ENCODE results near the gene SELENOS. TPM values are rescaled to one million over a fixed set of nuclear protein-coding genes. Genes with fewer than 3 reads are reported as not detected.

Gene SELENOS
- 62.3 and 73.8 TPM in 2 replicates for total RNA-seq (2012; rRNA removed)

- Histone ChIP-seq H3K4me3 (ENCODE audit: low read length) (peak within 1 kb of the TSS; percentile 83), H3K9me3 (replicated peaks; ENCODE audit: low read length) (no peaks in the 10 kb centered on the region), H3K9ac (ENCODE audit: low read depth, low read length) (peak within 1 kb of the TSS; percentile 92), H3K4me2 (ENCODE audit: low read length) (peak within 1 kb of the TSS; percentile 79), H3K4me1 (ENCODE audit: control insufficient read depth, insufficient read depth, low read length) (peaks cover 11% of the 10 kb centered on the region), H3K36me3 (ENCODE audit: insufficient read depth, low read length) (peaks cover 58% of the 10 kb centered on the region), H3K27me3 (ENCODE audit: control insufficient read depth, insufficient read depth, low read length) (no peaks in the 10 kb centered on the region)
These were observed at the start of gene SELENOS for GRCh38 chr15:101277038-101277822. TSS of gene SELENOS (minus strand) at chr15:101277485. CDS start at chr15:101277417, 68 bp downstream.

- Histone ChIP-seq H3K4me1 (ENCODE audit: control insufficient read depth, insufficient read depth, low read length) (peaks cover 3% of the 10 kb centered on the region), H3K9ac (ENCODE audit: low read depth, low read length) (no peak overlapping the region), H3K36me3 (ENCODE audit: insufficient read depth, low read length) (no peaks in the 10 kb centered on the region), H3K27me3 (ENCODE audit: control insufficient read depth, insufficient read depth, low read length) (peaks cover 45% of the 10 kb centered on the region), H3K4me3 (ENCODE audit: low read length) (no peak overlapping the region), H3K9me3 (replicated peaks; ENCODE audit: low read length) (no peaks in the 10 kb centered on the region), H3K4me2 (ENCODE audit: low read length) (no peak overlapping the region)
These were observed 49.3 kb upstream of the SELENOS start for GRCh38 chr15:101326462-101327146.

GRCh38 chr15:101326026-101326315 lies 48.7 kb upstream of the SELENOS start:
- H3K4me2 ChIP-seq (ENCODE audit: low read length), result no peak overlapping the region
- peaks cover 3% of the 10 kb centered on the region for H3K4me1 ChIP-seq (ENCODE audit: control insufficient read depth, insufficient read depth, low read length)
- no peaks in the 10 kb centered on the region for H3K9me3 ChIP-seq (replicated peaks; ENCODE audit: low read length)
- H3K36me3 ChIP-seq (ENCODE audit: insufficient read depth, low read length), result no peaks in the 10 kb centered on the region
- H3K9ac ChIP-seq (ENCODE audit: low read depth, low read length), result no peak overlapping the region
- H3K27me3 ChIP-seq (ENCODE audit: control insufficient read depth, insufficient read depth, low read length), result peaks cover 44% of the 10 kb centered on the region
- H3K4me3 ChIP-seq (ENCODE audit: low read length), result no peak overlapping the region

GRCh38 chr15:101325263-101326025 lies 48.2 kb upstream of the SELENOS start:
- Histone ChIP-seq H3K9me3 (replicated peaks; ENCODE audit: low read length) (no peaks in the 10 kb centered on the region), H3K4me2 (ENCODE audit: low read length) (no peak overlapping the region), H3K36me3 (ENCODE audit: insufficient read depth, low read length) (no peaks in the 10 kb centered on the region), H3K4me3 (ENCODE audit: low read length) (no peak overlapping the region), H3K9ac (ENCODE audit: low read depth, low read length) (no peak overlapping the region), H3K27me3 (ENCODE audit: control insufficient read depth, insufficient read depth, low read length) (peaks cover 48% of the 10 kb centered on the region), H3K4me1 (ENCODE audit: control insufficient read depth, insufficient read depth, low read length) (peaks cover 3% of the 10 kb centered on the region)

DNA sequence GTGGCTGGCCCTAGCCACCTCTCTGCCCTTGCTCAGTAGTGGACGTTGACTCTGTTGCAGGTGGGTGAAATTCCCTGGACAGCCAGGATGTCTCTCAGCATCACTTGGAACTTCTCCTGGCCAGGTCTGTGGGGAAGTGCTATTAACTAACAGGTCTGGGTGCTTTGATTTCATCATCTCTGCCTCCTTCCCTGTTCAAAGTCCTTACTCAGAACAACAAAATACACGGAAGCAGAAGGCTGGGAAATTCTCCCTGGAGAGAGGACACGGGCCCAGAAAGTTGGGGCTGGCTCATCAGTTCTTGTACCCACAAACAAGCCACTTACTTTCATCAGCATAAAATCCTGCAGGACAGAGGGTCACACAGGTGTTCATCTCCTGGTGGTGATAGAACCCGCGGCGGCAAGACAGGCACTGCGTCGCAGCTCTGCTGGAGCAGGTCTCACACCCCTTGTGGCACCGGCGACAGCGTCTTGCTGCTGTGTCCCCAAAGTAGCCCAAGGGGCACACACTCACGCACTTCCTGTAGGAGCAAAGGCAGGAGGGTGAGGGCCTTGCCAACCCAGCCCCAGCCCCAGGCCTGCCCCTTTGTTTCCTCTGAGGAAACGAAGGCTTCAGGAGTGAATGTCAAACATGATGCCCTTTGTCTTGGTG lies 47.4 kb upstream of the SELENOS start:
- H3K27me3 ChIP-seq (ENCODE audit: control insufficient read depth, insufficient read depth, low read length), result peaks cover 49% of the 10 kb centered on the region
- H3K4me1 ChIP-seq (ENCODE audit: control insufficient read depth, insufficient read depth, low read length), result peaks cover 3% of the 10 kb centered on the region
- no peak overlapping the region for H3K4me2 ChIP-seq (ENCODE audit: low read length)
- H3K9me3 ChIP-seq (replicated peaks; ENCODE audit: low read length), result no peaks in the 10 kb centered on the region
- no peak overlapping the region for H3K4me3 ChIP-seq (ENCODE audit: low read length)
- H3K9ac ChIP-seq (ENCODE audit: low read depth, low read length), result no peak overlapping the region
- no peaks in the 10 kb centered on the region for H3K36me3 ChIP-seq (ENCODE audit: insufficient read depth, low read length)

GRCh38 chr15:101323793-101324523 lies 46.7 kb upstream of the SELENOS start:
- H3K36me3 ChIP-seq (ENCODE audit: insufficient read depth, low read length), result no peaks in the 10 kb centered on the region
- no peak overlapping the region for H3K4me3 ChIP-seq (ENCODE audit: low read length)
- H3K9ac ChIP-seq (ENCODE audit: low read depth, low read length), result no peak overlapping the region
- peaks cover 3% of the 10 kb centered on the region for H3K4me1 ChIP-seq (ENCODE audit: control insufficient read depth, insufficient read depth, low read length)
- H3K9me3 ChIP-seq (replicated peaks; ENCODE audit: low read length), result no peaks in the 10 kb centered on the region
- peaks cover 55% of the 10 kb centered on the region for H3K27me3 ChIP-seq (ENCODE audit: control insufficient read depth, insufficient read depth, low read length)
- no peak overlapping the region for H3K4me2 ChIP-seq (ENCODE audit: low read length)

DNA sequence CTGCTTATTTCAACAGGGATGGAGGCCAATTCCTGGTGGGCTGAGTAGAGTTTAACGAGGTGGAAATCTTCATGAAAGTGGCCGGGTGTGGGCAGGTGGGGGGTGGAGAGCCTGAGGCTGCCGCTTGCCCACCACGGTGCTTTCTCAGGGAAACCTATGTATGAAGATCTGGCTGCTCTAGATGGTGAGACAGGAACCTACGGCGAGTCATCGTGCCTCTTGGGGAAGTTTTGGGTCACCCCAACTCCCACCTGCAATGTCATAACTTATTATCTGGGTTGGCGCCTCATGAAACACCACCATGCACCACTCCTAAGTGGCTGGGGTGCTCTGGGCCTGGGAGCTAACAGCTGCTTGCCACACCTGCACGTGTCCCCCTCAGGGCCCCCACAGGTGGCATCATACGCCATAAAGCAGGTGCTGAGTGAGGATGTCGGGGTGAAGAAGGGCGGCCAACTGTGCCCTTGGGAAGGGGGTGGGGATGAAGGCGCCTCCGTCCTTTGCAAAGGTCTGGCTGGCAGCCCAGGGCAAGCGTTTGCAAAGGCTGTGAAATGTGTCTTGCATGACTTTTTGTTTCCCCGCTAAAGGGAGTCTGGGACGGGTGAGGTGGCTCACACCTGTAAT lies 45.7 kb upstream of the SELENOS start:
- peaks cover 3% of the 10 kb centered on the region for H3K4me1 ChIP-seq (ENCODE audit: control insufficient read depth, insufficient read depth, low read length)
- H3K36me3 ChIP-seq (ENCODE audit: insufficient read depth, low read length), result no peaks in the 10 kb centered on the region
- H3K27me3 ChIP-seq (ENCODE audit: control insufficient read depth, insufficient read depth, low read length), result peaks cover 61% of the 10 kb centered on the region
- H3K9me3 ChIP-seq (replicated peaks; ENCODE audit: low read length), result no peaks in the 10 kb centered on the region
- H3K4me2 ChIP-seq (ENCODE audit: low read length), result no peak overlapping the region
- no peak overlapping the region for H3K9ac ChIP-seq (ENCODE audit: low read depth, low read length)
- H3K4me3 ChIP-seq (ENCODE audit: low read length), result no peak overlapping the region

DNA sequence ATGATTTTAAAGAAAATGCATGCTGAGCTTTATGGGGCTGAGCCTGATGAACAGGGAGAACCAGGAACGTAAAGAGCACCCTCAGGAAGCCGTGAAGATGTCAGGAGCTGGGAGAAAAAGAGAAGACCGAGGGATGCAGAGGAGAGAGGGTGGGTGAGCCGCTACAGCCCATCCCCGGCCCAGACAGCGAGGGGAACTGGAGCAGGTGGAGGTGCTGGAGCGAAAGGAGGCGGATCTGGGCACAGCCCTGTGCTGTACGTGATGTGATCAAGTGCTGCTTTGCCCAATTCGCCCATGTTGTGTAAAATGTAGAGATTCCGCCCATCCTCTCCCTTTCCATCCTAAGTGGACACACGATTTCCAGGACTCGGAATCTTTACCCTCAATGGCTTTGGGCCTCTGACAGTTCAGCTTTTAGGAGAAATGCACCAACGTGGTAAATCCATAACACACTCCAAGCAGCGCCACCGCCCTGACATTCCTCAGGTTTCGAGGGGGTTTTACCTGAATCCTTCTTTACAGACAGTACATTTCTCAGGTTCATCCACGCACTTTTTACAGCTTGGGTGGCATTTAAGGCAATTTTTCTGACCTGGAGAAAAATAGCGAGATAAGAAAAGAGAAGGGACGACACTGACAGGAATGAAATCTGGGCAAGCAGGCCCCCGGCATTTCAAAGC lies 44.9 kb upstream of the SELENOS start:
- Histone ChIP-seq H3K27me3 (ENCODE audit: control insufficient read depth, insufficient read depth, low read length) (peaks cover 56% of the 10 kb centered on the region), H3K9me3 (replicated peaks; ENCODE audit: low read length) (no peaks in the 10 kb centered on the region), H3K4me3 (ENCODE audit: low read length) (no peak overlapping the region), H3K4me1 (ENCODE audit: control insufficient read depth, insufficient read depth, low read length) (peaks cover 3% of the 10 kb centered on the region), H3K36me3 (ENCODE audit: insufficient read depth, low read length) (no peaks in the 10 kb centered on the region), H3K4me2 (ENCODE audit: low read length) (no peak overlapping the region), H3K9ac (ENCODE audit: low read depth, low read length) (no peak overlapping the region)

- Histone ChIP-seq H3K4me1 (ENCODE audit: control insufficient read depth, insufficient read depth, low read length) (no peaks in the 10 kb centered on the region), H3K9ac (ENCODE audit: low read depth, low read length) (no peak overlapping the region), H3K27me3 (ENCODE audit: control insufficient read depth, insufficient read depth, low read length) (peaks cover 49% of the 10 kb centered on the region), H3K9me3 (replicated peaks; ENCODE audit: low read length) (no peaks in the 10 kb centered on the region), H3K4me3 (ENCODE audit: low read length) (no peak overlapping the region), H3K4me2 (ENCODE audit: low read length) (peak overlapping the region; percentile 25), H3K36me3 (ENCODE audit: insufficient read depth, low read length) (no peaks in the 10 kb centered on the region)
These were observed 43.3 kb upstream of the SELENOS start for GRCh38 chr15:101320501-101321052.

DNA sequence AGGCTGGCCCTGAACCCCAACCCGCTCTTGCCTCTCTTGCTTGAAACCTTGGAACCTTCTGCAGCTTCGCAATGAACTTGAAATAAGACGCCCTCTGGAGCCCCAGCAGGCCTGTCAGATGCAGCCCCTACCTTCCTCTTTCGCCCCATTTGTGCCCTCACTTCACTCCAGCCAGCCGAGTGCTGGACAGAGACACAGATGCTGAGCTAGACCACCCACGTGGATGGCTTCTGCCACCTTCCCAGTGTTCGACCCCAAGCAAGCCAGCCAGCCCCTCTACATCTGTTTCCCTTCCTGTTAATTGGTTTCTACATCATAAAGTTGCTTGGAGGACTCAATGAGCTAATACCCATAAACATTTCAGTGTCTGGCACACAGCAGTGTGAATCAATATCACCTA lies 41.6 kb upstream of the SELENOS start:
- H3K27me3 ChIP-seq (ENCODE audit: control insufficient read depth, insufficient read depth, low read length), result peaks cover 45% of the 10 kb centered on the region
- H3K9ac ChIP-seq (ENCODE audit: low read depth, low read length), result no peak overlapping the region
- H3K36me3 ChIP-seq (ENCODE audit: insufficient read depth, low read length), result no peaks in the 10 kb centered on the region
- H3K4me3 ChIP-seq (ENCODE audit: low read length), result no peak overlapping the region
- no peaks in the 10 kb centered on the region for H3K4me1 ChIP-seq (ENCODE audit: control insufficient read depth, insufficient read depth, low read length)
- no peaks in the 10 kb centered on the region for H3K9me3 ChIP-seq (replicated peaks; ENCODE audit: low read length)
- H3K4me2 ChIP-seq (ENCODE audit: low read length), result no peak overlapping the region

Data from skeletal muscle satellite cell (primary cell).